CD4-positive, alpha-beta memory T cell (primary cell): ENCODE results near the gene VARS1. TPM values are rescaled to one million over a fixed set of nuclear protein-coding genes. Genes with fewer than 3 reads are reported as not detected.
A peak's percentile ranks its signal among the peaks of the same experiment; 100 is the strongest.
"Not testable (repeated sequence)": the region's sequence is repeated elsewhere in the genome, so short reads cannot be mapped to it uniquely, and the experiment has no call there.

Experiments
- CTCF ChIA-PET: fragments of 350-600 bp; sonication (Branson Sonifier 250); formaldehyde crosslinking; loops from one replicate; lab custom pipeline; 2021; ENCODE audit warnings: inconsistent platforms; ENCODE audit not compliant: partially characterized antibody; lab: Charles Lee
- POLR2A ChIA-PET: fragments of 350-600 bp; sonication (Branson Sonifier 250); formaldehyde crosslinking; loops from one replicate; lab custom pipeline; 2021; ENCODE audit not compliant: partially characterized antibody; lab: Charles Lee
- DNase-seq, 5 donors: peaks; one replicate each; pipeline versions ENCODE4 v3.0.0 to v3.0.0-alpha.2; 2020 to 2022; ENCODE audit warnings: mixed read lengths in 1 of 5
- H3K27ac ChIP-seq: one replicate; pipeline ENCODE4 v1.7.0; 2013; ENCODE audit warnings: low read depth, low read length
- H3K27me3 ChIP-seq: 2 replicates; pipeline ENCODE4 v1.7.0; 2013; ENCODE audit warnings: mild to moderate bottlenecking, low read length, moderate library complexity; ENCODE audit not compliant: insufficient read depth
- H3K36me3 ChIP-seq: 2 replicates; pipeline ENCODE4 v1.7.0; 2013; ENCODE audit warnings: mild to moderate bottlenecking, low read length, moderate library complexity; ENCODE audit not compliant: insufficient read depth
- H3K4me1 ChIP-seq: 2 replicates; pipeline ENCODE4 v1.7.0; 2013; ENCODE audit warnings: mild to moderate bottlenecking, low read length, moderate library complexity; ENCODE audit not compliant: insufficient read depth
- H3K4me3 ChIP-seq, 2 donors: one replicate each; pipeline ENCODE4 v1.7.0; 2013; ENCODE audit warnings: low read length in 2 of 2, mild to moderate bottlenecking in 1 of 2
- H3K9me3 ChIP-seq, 2 donors: one replicate each; pipeline ENCODE4 v1.7.0; 2013; ENCODE audit warnings: low read length in 2 of 2, control low read depth in 1 of 2; ENCODE audit not compliant: control insufficient read depth in 1 of 2
- H3K27ac Mint-ChIP-seq, 7 donors: one replicate each; pipeline ENCODE4 v1.8.0; 2020 to 2021; ENCODE audit warnings: mixed read lengths in 7 of 7, mild to moderate bottlenecking in 6 of 7, inconsistent platforms in 3 of 7, moderate library complexity in 3 of 7
- H3K27me3 Mint-ChIP-seq, 2 donors: one replicate each; pipeline ENCODE4 v1.8.0; 2020 to 2021; ENCODE audit warnings: mixed read lengths in 2 of 2
- H3K36me3 Mint-ChIP-seq, 2 donors: one replicate each; pipeline ENCODE4 v1.8.0; 2020 to 2021; ENCODE audit warnings: mixed read lengths in 2 of 2, inconsistent platforms in 1 of 2, mild to moderate bottlenecking in 1 of 2
- H3K4me1 Mint-ChIP-seq, 4 donors: one replicate each; pipeline ENCODE4 v1.8.0; 2020 to 2021; ENCODE audit warnings: mixed read lengths in 4 of 4, mild to moderate bottlenecking in 1 of 4
- H3K4me3 Mint-ChIP-seq, 8 donors: one replicate each; pipeline ENCODE4 v1.8.0; 2020 to 2021; ENCODE audit warnings: mixed read lengths in 8 of 8, mild to moderate bottlenecking in 7 of 8, moderate library complexity in 6 of 8, inconsistent platforms in 3 of 8
- H3K9me3 Mint-ChIP-seq, 8 donors: one replicate each; pipeline ENCODE4 v1.8.0; 2020 to 2021; ENCODE audit warnings: mixed read lengths in 8 of 8, mild to moderate bottlenecking in 5 of 8, inconsistent platforms in 3 of 8, moderate library complexity in 1 of 8
- intact Hi-C: fragments of 100-400 bp; cut with micrococcal nuclease; formaldehyde crosslinking; loops from one replicate; pipeline ENCODE4 v1.15.1; 2023
- polyA plus RNA-seq, 2 donors: library from polyadenylated mRNA; unstranded; fragments of 300-500 nt; fragmentation: Illumina TruSeq; gene quantifications; one replicate each; pipeline ENCODE4 v1.2.3, GENCODE V29; 2021
- total RNA-seq, 2 experiments: library from RNA; stranded (reverse); gene quantifications; one replicate each; pipeline ENCODE4 v1.2.3, GENCODE V29; 2021

The VARS1 gene
- total and polyA plus RNA-seq, 4 experiments from 2014 or later, result 39.6 to 46.8 (median 44.7) TPM

- H3K9me3 Mint-ChIP-seq, H3K27ac ChIP-seq, DNase-seq, H3K36me3 ChIP-seq, H3K9me3 ChIP-seq, H3K4me3 ChIP-seq, H3K27me3 Mint-ChIP-seq, H3K27me3 ChIP-seq: not testable (repeated sequence)
- Mint-ChIP-seq H3K36me3 (peaks cover 0 to 12% of the 10 kb centered on the region in 2 donors), H3K4me1 (peaks cover 21 to 70% (median 44%) of the 10 kb centered on the region in 4 donors), H3K27ac (peak overlapping the region in 4 of 7 donors; percentile 46 to 99 (median 58)), H3K4me3 (peak overlapping the region in 4 of 8 donors; percentile 2 to 43 (median 32))
- POLR2A ChIA-PET, result interaction anchor here (1.0 to 7.1 kb wide), 10 partner anchors 9 to 171 kb away, joined by 3 to 76 read pairs (median 9); partner anchors contain the start of genes BAG6, CLIC1, CSNK2B and DDAH2
- intact Hi-C loops, result loop anchor here (5.0 kb wide), 1 partner anchor 39 kb away; the partner anchor contains the start of gene NEU1
- CTCF ChIA-PET, result interaction anchor here (1.1 to 1.5 kb wide), 4 partner anchors 9 to 94 kb away, joined by 3 to 5 read pairs (median 3); partner anchors contain the start of gene LSM2
- H3K4me1 ChIP-seq, result peaks cover 64% of the 10 kb centered on the region
Observed at GRCh38 chr6:31823592-31824196, 28.1 kb upstream of the VARS1 start.

- H3K4me3 ChIP-seq, result peak overlapping the region; percentile 84 to 96
- peak overlapping the region; percentile 74 for H3K27ac ChIP-seq
- Mint-ChIP-seq H3K27me3 (no peaks in the 10 kb centered on the region), H3K4me1 (peaks cover 31 to 81% (median 54%) of the 10 kb centered on the region in 4 donors), H3K27ac (peak overlapping the region; percentile 98 to 99 (median 98)), H3K36me3 (peaks cover 0 to 16% of the 10 kb centered on the region in 2 donors), H3K9me3 (no peaks in the 10 kb centered on the region), H3K4me3 (peak overlapping the region; percentile 94 to 98 (median 97))
- intact Hi-C loops, result loop anchor here (5.0 kb wide), 1 partner anchor 40 kb away; the partner anchor contains the start of gene NEU1
- peak; percentile 71 to 83 (median 73) for DNase-seq
- H3K36me3 ChIP-seq, result no peaks in the 10 kb centered on the region
- H3K9me3 ChIP-seq, result no peaks in the 10 kb centered on the region
- ChIA-PET POLR2A (interaction anchor here (0.9 to 7.1 kb wide), 17 partner anchors 9 to 241 kb away, joined by 3 to 76 read pairs (median 6); partner anchors contain the start of genes ABHD16A, BAG6, C6orf47 and CLIC1), CTCF (interaction anchor here (0.9 to 2.8 kb wide), 6 partner anchors 9 to 92 kb away, joined by 3 to 9 read pairs (median 3); partner anchors contain the start of genes LSM2 and VARS1)
- no peaks in the 10 kb centered on the region for H3K27me3 ChIP-seq
- peaks cover 72% of the 10 kb centered on the region for H3K4me1 ChIP-seq
Observed at GRCh38 chr6:31822036-31822821, 26.7 kb upstream of the VARS1 start.

GRCh38 chr6:31821301-31822035 lies 25.9 kb upstream of the VARS1 start:
- Mint-ChIP-seq H3K4me1 (peaks cover 29 to 73% (median 49%) of the 10 kb centered on the region in 4 donors), H3K27ac (peak overlapping the region; percentile 98 to 99 (median 98)), H3K36me3 (peaks cover 0 to 13% of the 10 kb centered on the region in 2 donors), H3K27me3 (no peaks in the 10 kb centered on the region), H3K4me3 (peak overlapping the region; percentile 94 to 98 (median 97)), H3K9me3 (no peaks in the 10 kb centered on the region)
- DNase-seq, result peak in 2 of 5 donors; percentile 53 to 60
- H3K4me1 ChIP-seq, result peaks cover 68% of the 10 kb centered on the region
- H3K4me3 ChIP-seq, result peak overlapping the region; percentile 84 to 96
- no peaks in the 10 kb centered on the region for H3K36me3 ChIP-seq
- no peaks in the 10 kb centered on the region for H3K9me3 ChIP-seq
- CTCF ChIA-PET, result interaction anchor here (2.4 to 2.8 kb wide), 2 partner anchors 9 to 25 kb away, joined by 9 read pairs; partner anchors contain the start of gene VARS1
- intact Hi-C loops, result loop anchor here (5.0 kb wide), 1 partner anchor 41 kb away; the partner anchor contains the start of gene NEU1
- POLR2A ChIA-PET, result interaction anchor here (0.9 to 7.1 kb wide), 12 partner anchors 8 to 241 kb away, joined by 3 to 76 read pairs (median 8); partner anchors contain the start of genes ABHD16A, BAG6, CLIC1 and DDAH2
- H3K27ac ChIP-seq, result peak overlapping the region; percentile 74
- H3K27me3 ChIP-seq, result no peaks in the 10 kb centered on the region

DNA sequence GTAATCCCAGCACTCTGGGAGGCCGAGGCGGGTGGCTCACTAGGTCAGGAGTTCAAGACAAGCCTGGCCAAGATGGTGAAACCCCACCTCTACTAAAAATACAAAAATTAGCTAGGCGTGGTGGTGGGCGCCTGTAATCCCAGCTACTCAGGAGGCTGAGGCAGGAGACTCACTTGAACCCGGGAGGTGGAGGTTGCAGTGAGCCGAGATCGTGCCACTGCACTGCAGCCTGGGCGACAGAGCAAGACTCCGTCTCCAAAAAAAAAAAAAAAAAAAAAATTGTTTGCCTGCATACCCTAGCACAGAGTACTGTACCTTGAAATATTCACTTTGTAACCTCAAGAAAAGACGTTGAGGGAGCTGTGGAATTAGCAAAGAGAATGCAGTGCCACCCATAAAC lies 24.8 kb upstream of the VARS1 start:
- intact Hi-C loops, result loop anchor here (5.0 kb wide), 1 partner anchor 42 kb away; the partner anchor contains the start of gene NEU1
- H3K9me3 ChIP-seq, H3K27ac ChIP-seq, H3K9me3 Mint-ChIP-seq, H3K36me3 ChIP-seq, H3K27me3 Mint-ChIP-seq, H3K27me3 ChIP-seq, H3K4me3 ChIP-seq, DNase-seq: not testable (repeated sequence)
- POLR2A ChIA-PET, result interaction anchor here (0.9 to 7.1 kb wide), 7 partner anchors 13 to 239 kb away, joined by 3 to 76 read pairs (median 28); partner anchors contain the start of genes BAG6, CLIC1, DDAH2 and LSM2
- CTCF ChIA-PET, result interaction anchor here (0.6 to 2.8 kb wide), 6 partner anchors 10 to 273 kb away, joined by 3 to 9 read pairs (median 7); partner anchors contain the start of genes NFKBIL1 and VARS1
- H3K4me1 ChIP-seq, result peaks cover 57% of the 10 kb centered on the region
- Mint-ChIP-seq H3K36me3 (peaks cover 0 to 13% of the 10 kb centered on the region in 2 donors), H3K4me1 (peaks cover 28 to 64% (median 46%) of the 10 kb centered on the region in 4 donors), H3K27ac (peak overlapping the region in 3 of 7 donors; percentile 90 to 99 (median 94)), H3K4me3 (peak overlapping the region in 6 of 8 donors; percentile 75 to 98 (median 95))

DNA sequence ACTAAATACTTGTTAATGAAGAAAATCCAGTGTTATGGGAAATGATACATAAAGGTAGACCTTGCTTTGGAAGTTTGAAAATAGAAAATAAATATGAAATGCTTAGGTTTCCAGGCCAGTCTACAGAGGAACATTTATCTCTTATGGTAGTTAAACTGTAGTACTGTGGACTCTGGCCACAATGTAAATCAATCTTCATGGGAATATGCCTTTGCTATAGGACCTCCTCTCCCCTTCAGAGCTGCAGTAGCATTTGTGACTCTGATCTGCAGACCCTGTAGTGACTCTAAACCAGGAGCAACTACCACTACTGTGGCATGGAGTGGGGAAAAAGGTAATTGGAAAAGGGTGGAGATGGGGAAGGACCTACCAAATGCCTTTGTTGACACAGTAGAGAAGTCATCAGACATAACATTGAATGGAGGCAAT lies 24.3 kb upstream of the VARS1 start:
- H3K4me1 Mint-ChIP-seq, result peaks cover 25 to 60% (median 43%) of the 10 kb centered on the region in 4 donors
- H3K4me1 ChIP-seq, result peaks cover 56% of the 10 kb centered on the region
- H3K9me3 Mint-ChIP-seq, result peaks cover 0 to 2% (median 0%) of the 10 kb centered on the region in 8 donors
- H3K27me3 Mint-ChIP-seq, result no peaks in the 10 kb centered on the region
- ChIA-PET POLR2A (interaction anchor here (0.9 to 7.1 kb wide), 7 partner anchors 13 to 167 kb away, joined by 3 to 76 read pairs (median 28); partner anchors contain the start of genes BAG6, CLIC1, DDAH2 and LSM2), CTCF (interaction anchor here (0.6 to 2.8 kb wide), 8 partner anchors 10 to 308 kb away, joined by 3 to 9 read pairs (median 6); partner anchors contain the start of genes ATF6B, NFKBIL1, TNF and VARS1)
- H3K4me3 Mint-ChIP-seq, result peak overlapping the region; percentile 15 to 89 (median 68)
- H3K36me3 Mint-ChIP-seq, result peaks cover 0 to 13% of the 10 kb centered on the region in 2 donors
- no peaks in the 10 kb centered on the region for H3K9me3 ChIP-seq
- intact Hi-C loops, result loop anchor here (5.0 kb wide), 3 partner anchors 42 to 278 kb away; partner anchors contain the start of genes DDX39B and NEU1
- H3K27me3 ChIP-seq, result no peaks in the 10 kb centered on the region
- H3K36me3 ChIP-seq, result no peaks in the 10 kb centered on the region
- no peak overlapping the region for H3K27ac ChIP-seq
- H3K4me3 ChIP-seq, result no peak overlapping the region
- H3K27ac Mint-ChIP-seq, result peak overlapping the region in 6 of 7 donors; percentile 9 to 99 (median 88)
- no peak for DNase-seq
